GM19239 (cell line): ENCODE data around the gene CARMIL1.
"Not testable (repeated sequence)": the region's sequence is repeated elsewhere in the genome, so short reads cannot be mapped to it uniquely, and the experiment has no call there.

Experiments
- DNase-seq: peaks from one replicate; pipeline ENCODE4 v3.0.0; 2011; ENCODE audit warnings: low spot score; ENCODE audit not compliant: insufficient read length
- FAIRE-seq: peaks from 2 replicates; lab custom pipeline; 2011; peaks lifted over from hg19 to GRCh38; lab: Jason Lieb, UNC

Gene CARMIL1

DNA sequence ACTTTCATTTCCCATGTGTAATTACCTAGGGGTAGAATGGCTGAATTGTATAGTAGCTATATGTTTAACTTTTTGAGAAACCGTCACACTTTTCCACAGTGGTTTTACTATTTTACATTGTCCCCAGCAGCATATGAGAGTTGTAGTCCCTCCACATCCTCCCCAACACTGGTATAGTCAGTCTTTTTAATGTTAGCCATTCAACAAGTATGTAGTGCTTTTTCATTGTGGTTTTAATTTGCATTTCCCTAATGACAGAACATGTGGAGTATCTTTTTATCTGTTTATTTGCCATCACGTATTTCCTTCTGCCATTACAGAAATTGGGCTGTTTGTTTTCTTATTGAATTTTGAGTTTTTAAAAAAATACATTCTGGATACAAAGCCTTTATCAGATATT is 148.4 kb downstream of the CARMIL1 start:
- FAIRE-seq, result peak; percentile 68
- no peak for DNase-seq

DNA sequence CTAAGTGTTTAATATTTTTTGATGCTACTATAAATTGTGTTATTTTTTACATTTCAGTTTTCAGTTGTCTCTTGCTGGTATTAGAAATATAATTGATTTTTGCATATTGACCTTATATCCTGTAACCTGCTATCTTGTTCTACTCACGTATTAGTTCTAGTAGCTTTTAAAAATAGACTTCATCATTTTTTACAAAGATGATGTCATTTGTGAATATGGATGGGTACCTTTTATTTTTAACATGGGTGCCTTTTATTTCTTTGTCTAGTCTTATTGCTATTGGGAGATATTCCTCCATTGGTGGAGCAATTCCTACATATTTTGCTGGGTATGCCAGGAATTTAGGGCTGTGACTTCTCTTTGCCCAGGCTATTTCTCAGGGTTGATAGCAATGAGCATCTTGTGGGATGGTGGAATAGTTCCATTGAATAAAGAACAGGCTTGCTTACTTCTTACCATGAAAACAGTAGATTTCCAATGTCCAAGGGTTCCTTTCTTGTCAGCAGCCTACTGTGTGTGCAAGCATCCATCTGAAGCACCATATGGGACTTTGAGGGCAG is 149.7 kb downstream of the CARMIL1 start:
- FAIRE-seq, result no peak
- DNase-seq, result no peak

GRCh38 chr6:25431306-25431974 is 152.3 kb downstream of the CARMIL1 start:
- DNase-seq (no peak), FAIRE-seq (no peak)

DNA sequence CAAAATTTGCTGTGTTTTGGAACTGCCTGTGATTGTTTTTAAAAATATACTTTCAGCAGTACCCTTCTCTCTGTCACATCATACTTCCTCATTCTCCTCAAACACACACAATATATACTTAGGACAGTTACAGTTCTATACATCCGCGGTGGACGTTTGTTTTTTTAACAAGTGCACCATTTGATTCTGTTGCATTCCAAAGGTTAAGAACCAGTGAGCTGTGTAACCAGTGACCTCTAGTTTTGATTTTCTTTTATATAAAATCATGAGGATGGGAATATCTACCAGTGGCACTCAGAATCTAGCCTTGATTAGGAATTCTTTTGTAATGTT is 152.8 kb downstream of the CARMIL1 start:
- peak; percentile 78 for FAIRE-seq

DNA sequence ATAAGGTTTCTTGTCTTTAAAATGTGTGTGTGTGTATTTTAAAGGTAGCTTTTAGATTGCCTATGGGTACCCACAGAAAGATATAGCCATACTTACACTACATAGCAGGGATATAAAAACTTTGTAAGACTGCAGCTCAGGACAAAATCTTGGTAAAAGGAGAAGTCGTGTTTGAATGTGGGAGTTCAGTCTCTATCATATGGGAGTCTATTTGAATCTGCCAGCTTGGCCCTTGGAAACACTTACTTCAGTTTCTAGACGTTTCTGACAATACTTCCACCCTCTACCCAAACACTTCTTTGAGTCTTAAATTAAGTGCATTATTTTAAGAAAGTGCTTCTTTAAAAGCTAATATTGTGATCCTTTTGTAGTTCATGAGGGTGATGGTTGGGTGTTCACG is 155.7 kb downstream of the CARMIL1 start:
- no peak for FAIRE-seq

More for the DNA sequence above, 152.8 kb downstream of the CARMIL1 start:
- DNase-seq, result no peak

GRCh38 chr6:25435416-25435985 is 156.3 kb downstream of the CARMIL1 start:
- DNase-seq (no peak), FAIRE-seq (no peak)

More for the DNA sequence above, 155.7 kb downstream of the CARMIL1 start:
- DNase-seq, result no peak

DNA sequence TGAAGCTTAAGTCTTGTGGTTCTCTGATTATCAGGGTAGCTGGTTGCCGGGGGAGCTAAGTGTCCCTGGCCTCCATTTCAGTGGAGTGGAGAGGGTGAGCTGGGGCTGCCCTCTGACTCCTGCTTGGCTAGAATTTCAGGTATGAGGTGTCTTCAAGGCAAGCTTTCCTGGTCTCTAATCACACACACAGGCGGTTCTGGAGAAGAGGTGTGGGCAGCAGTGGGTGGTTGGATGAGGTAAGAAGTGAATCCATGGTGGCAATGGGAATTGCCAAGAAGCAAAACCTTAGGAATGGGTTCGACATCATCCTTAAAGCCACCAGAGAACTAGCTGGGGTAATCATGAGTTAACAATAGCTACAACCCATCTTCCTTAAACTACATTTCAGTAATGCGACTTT is 157.6 kb downstream of the CARMIL1 start:
- FAIRE-seq, result no peak
- no peak for DNase-seq

DNA sequence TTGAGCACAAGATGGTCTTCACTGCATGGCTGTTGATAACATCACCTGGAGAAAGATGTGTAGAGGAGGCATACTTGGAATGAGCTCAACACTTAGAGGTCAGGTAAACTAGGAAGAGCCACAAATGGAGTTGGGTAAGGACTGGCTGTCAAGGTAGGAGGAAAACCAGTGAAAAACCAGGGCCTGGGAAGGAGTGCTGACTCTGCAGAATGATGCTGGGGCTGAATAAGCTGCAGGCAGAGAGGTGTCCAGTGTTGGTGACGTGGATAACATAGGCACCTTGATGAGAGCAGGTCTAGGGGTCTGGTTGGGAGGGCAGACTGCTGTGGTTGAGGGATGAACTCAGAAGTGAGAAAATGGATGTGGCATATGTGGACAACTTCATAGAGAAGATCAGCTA is 160.2 kb downstream of the CARMIL1 start:
- FAIRE-seq (no peak), DNase-seq (no peak)

DNA sequence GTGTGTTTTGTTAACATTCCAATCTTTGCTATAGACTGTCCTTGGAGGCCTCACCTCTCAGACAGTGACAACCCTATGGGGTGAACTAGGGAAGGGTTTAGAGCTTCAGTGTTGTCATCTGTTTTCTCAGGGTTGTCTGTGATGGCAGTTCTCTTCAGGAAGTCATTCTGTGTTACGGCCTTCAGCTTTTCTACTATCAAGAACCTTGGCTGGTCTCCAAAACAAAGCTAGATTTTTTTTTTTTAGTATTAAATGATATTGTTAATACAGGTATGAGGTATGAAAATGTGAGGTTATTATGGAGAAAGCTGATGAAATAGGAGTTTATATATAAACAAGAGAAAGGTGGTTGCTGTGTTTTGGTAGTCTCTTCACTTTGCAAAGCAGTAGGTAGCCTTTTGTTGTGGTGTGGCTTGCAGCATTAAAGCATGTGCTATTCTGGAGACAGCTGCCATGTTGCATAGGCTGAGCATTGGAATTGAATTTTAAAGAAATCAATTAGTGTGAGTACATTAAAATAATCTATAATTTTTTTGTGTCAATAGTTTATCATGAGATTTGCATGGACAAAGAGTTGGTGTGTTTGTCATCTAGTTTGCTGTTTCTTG is 162.6 kb downstream of the CARMIL1 start:
- FAIRE-seq (no peak), DNase-seq (no peak)

GRCh38 chr6:25442898-25443297 is 163.7 kb downstream of the CARMIL1 start:
- DNase-seq (no peak), FAIRE-seq (no peak)

DNA sequence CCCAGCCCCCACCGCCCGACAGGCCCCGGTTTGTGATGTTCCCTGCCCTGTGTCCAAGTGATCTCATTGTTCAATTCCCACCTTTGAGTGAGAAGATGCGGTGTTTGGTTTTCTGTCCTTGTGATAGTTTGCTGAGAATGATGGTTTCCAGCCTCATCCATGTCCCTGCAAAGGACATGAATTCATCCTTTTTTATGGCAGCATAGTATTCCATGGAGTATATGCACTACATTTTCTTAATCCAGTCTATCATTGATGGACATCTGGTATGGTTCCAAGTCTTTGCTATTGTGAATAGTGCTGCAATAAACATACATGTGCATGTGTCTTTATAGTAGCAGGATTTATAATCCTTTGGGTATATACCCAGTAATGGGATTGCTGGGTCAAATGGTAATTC is 165.3 kb downstream of the CARMIL1 start:
- not testable (repeated sequence) for DNase-seq, FAIRE-seq

GRCh38 chr6:25446830-25447569 is 167.8 kb downstream of the CARMIL1 start:
- DNase-seq (no peak), FAIRE-seq (peak; percentile 62)

DNA sequence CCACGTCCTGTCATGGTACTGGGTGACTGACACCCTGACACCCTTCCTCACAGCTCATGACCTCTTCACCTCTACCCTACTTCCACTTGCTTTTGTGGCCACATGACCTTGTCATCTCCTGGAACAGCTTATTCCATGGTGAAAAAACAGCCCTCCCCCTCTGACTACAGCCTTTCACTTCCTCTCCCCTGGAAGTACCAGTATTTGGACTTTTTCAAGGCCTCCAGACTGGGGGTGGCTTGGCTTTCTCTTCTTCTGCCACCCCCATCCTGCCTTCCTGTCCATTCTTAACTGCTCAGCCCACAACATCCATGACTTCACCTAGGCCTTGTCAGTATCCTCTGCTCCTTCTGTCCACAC is 168.4 kb downstream of the CARMIL1 start:
- DNase-seq (no peak), FAIRE-seq (peak; percentile 39)

DNA sequence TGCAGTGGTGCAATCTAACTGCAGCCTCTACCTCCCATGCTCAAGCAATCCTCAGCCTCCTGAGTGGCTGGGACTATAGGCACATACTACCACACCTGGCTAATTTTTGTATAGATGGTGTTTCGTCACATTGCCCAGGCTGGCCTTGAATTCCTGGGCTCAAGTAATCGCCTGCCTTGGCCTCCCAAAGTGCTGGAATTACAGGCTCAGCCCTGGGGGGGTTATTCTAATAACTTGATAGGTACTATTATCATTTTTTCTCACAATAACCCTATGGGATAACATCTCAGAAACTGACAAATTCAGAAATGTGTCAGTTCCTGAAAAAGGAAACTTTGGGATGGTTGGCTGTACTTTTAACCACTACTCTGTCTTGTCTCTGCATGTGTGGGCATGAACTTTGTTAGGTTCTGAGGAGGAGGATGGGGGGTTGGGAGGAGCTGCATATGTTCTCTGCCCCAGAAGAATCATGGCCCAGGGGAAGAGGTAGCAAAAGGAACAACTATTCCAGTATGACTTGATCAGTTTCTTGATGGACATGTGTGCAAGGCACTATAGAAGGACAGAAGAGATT is 169.9 kb downstream of the CARMIL1 start:
- DNase-seq (no peak), FAIRE-seq (no peak)

GRCh38 chr6:25449774-25450173 is 170.6 kb downstream of the CARMIL1 start:
- FAIRE-seq (peak; percentile 8), DNase-seq (no peak)

DNA sequence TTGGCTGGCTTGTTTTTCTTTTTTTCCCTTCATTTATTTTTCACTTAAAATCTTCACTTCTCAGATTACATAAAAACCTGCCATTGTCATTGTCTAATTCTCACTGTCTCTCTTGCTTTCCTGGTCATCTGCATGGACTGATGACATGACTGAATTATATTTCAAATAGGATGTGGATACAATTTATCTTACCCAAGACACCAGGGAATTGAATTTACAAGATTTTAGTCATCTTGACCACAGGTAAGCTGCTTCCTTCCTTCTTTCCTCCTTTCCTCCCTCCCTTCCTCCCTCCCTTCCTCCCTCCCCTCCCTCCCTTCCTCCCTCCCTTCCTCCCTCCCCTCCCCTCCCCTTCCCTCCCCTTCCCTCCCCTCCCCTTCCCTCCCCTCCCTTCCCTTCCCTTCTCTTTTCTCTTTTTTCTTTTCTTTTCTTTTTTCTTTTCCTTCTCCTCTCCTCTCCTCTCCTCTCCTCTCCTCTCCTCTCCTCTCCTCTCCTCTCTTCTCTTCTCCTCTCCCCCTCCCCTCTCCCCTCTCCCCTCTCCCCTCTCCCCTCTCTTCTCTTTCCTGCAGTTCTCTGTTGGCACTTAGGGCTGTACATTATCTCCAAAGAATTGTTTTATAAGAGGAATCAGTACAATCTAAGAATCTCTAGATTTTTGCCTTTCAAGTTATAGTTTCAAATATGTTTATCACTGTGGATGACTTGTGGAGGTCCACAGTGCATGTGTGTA is 171.5 kb downstream of the CARMIL1 start:
- no peak for DNase-seq
- no peak for FAIRE-seq

- FAIRE-seq, result no peak
- DNase-seq, result no peak
These were observed 172.9 kb downstream of the CARMIL1 start for GRCh38 chr6:25452031-25452430.

DNA sequence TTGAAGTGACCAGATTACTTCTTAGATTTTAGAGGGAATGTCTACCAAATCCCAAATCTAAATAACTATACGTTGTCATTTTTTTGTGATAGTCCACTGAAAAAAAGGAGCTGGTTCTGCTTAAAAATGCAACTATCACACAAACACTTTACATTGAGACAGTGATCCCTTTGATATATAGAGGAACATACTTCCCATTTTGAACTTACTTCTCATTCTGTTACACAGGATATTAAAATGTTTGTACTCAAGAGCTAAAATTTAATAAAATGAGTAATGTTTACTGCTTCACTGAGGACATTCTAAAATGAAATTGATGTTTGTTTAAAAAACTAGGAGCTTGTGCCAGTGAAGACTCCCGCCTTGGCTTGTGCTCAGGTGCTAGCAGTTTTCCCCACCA is 174.1 kb downstream of the CARMIL1 start:
- FAIRE-seq (no peak), DNase-seq (no peak)

GRCh38 chr6:25454136-25454535 is 175.0 kb downstream of the CARMIL1 start:
- FAIRE-seq (no peak), DNase-seq (no peak)
